Right kidney (tissue), 1 donor: ENCODE measurements around the gene KCNQ1.

Experiments
- DNase-seq: peaks from one replicate; pipeline ENCODE4 v3.0.0-alpha.2; 2016

Gene KCNQ1

GRCh38 chr11:2768471-2769408 is 323.9 kb downstream of the KCNQ1 start:
- no peak for DNase-seq

GRCh38 chr11:2769409-2770095 is 324.7 kb downstream of the KCNQ1 start:
- DNase-seq = no peak

GRCh38 chr11:2770096-2770751 is 325.4 kb downstream of the KCNQ1 start:
- DNase-seq = no peak

DNA sequence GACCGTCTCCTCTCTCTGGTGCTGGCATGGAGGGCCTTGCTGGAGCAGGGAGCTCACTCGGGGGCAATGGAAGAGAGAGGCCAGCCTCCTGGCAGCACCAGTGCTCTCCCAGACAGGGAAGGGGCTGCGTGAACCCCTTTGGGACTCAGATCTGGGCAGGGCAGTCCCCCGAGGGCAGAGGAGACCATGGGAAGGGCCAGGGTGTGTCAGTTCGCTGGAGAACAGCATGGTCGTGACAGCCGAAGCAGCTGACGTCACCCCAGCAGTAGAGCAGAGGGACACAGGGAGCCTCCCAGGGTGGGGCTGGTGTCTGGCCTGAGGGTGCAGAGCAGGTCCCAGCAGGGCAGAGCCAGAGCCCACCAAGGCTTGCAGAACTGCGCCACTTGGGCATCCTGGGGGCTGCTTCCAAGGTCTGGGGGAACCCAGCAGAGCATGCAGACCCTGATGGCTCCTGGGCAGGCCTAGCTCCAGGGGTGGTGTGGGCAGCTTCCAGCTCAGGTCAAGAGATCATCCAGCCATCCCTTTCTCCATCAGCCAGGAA is 326.0 kb downstream of the KCNQ1 start:
- no peak for DNase-seq

- no peak for DNase-seq
These were observed 327.1 kb downstream of the KCNQ1 start for GRCh38 chr11:2771758-2772466.

DNA sequence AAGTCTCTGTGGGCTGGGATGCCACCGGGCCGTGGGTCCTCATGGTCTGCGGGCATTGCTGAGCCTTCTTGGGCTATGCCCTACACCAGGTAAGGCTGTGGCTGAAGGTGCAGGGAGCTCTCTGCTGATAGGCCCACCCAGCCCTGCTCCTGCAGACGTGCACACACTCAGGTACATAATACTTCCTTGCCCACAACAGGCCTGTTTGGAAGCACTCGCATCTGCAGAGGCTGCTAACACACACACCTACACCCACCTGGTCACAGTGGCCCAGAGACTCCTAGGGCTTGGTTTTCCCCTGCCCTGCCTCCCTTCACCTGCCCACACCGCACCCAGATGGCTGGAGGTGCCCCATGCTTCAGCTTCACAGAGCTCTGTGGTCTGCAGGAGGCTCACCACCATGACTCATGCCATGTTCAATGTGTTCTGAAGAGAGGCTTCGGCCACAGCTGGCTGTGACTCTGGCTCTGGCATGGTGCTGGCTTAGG is 327.8 kb downstream of the KCNQ1 start:
- DNase-seq = no peak

- no peak for DNase-seq
These were observed 329.6 kb downstream of the KCNQ1 start for GRCh38 chr11:2774173-2775082.

DNA sequence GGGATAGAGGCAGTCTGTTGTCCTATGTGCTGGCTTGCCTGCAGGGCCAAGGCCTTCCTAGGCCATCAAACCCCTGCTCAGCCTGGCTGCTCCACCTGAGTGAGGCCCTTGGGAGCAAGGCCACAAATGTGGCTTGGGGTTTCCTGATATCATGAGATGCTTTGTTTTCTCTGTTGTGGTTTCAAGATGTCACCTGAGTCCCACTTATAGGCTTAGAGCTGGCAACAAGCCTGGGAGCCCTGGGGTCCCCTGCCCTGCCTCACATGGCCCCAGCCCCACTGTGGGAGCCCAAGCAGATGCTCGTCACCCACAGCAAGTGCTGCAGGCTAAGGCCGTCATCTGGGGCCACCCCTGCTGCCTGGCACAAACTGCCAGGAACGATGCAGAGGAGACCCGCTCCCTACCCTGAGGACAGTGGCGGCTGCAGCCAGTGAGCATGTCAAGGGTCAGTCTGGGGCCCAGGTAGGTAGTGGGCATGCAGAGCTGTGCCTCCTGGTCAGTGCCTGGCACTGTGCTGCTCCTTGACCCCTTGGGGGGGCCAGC is 330.3 kb downstream of the KCNQ1 start:
- no peak for DNase-seq

DNA sequence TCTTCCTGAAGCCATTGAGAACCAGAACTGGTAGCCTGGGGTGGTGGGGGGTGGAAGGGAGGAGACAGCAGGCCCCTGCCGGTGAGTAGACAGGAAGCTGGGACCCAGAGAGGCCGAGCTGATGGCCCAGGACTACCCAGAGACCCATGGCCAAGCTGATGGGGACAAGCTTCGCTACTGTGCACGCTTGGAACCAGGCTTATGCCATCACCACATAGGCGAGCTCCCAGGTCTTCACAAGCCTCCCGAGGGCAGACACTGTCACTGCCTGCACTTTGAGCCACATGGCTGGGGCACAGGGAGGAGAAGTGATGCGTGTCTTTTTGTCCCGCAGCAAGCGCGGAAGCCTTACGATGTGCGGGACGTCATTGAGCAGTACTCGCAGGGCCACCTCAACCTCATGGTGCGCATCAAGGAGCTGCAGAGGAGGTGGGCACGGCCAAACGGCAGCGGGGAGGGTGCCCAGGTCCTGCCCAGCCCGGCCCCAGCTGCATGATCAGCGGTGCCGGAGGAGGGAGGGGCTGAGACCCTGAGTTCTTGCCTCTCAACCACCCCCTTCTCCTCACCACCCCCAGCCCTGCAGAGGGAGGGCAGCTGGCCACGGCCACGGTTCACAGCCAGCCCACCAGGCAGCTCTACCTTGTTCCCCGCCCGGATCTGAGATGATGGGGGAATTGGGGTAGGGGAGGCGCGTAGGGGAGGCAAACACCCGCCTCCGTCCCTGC is 331.0 kb downstream of the KCNQ1 start:
- no peak for DNase-seq

DNA sequence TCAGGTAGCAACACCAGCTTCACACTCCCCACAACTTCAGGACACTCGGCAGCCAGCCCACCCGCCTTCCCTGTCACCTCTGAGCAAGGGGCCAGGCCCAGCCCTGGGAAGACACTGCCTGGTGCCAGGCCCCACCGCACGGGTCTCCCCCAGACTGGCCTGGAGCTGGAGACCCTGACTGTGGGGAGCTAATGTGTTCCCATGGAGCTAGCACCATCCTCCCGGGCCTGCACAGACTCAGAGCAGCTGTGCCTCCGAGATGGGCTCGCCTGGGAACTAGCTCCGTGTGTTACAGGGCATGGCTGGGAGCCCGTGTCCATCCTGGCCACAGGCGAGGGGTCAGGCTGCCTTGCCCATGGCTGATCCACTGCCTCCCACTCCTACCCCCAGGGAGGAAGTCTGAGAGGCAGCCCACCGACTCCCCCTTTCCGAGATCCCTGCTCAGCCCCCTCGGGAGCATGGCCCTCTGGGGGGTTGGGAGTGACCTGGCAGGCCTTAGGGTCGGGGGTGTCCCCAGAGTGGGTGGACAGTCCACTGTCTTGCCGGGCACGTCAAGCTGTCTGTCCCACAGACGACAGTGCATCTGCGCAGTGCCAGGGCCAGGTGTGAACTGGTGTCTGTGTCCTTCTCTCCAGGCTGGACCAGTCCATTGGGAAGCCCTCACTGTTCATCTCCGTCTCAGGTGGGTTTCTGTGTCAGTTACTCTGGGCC is 331.7 kb downstream of the KCNQ1 start:
- DNase-seq = no peak

DNA sequence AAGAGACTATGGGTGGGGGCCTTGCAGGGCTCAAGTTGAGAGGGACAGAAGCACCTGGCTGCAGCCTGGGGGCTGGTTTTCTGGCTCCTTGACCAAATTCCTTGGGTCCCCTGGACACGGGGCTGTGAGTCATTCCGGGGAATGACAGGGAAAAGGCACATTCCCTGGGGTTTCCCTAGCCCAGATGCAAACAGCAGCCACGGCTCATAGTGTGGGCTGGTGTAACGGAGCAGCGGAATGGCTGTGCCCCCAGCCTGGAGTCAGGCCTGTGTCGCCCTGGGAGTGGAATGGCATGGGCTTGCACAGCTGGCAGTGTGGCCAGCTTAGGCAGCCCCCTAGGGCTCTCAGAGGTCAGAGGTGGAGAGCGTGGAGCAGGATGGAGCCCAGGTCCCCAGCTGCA is 332.6 kb downstream of the KCNQ1 start:
- DNase-seq = no peak

DNA sequence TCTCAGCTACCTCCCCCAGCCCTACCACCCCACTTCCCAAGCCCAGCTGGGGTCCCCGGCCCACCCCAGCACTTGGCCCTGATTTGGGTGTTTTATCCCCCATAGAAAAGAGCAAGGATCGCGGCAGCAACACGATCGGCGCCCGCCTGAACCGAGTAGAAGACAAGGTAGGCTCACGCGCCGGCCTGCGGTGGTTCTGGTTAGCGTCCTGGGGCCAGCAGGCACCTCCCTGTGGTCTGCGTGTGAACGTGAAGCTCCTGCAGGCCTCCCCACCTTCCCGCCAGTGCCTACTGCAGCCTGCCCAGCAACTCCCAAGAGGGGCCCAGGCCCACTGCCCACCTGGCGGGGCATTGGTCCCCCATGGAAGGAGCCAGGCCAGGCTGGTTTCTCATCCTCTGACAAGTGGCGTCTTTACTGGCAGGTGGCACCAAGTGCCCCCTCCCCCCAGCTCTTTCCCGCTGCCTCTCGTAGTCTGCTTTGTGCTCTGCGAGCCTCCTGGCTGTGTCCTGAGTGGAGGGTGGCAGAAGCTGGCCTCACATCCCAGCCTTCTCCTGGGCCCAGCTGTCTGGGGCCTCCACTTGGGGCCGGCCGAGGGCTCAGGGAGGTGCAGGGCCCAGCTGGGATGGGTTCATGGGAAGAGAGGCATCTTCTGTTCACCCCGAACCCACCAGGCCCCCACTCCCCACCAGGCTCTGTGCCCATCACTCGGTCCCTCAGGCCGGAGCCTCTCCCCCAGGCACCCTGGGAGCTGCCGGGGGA is 333.2 kb downstream of the KCNQ1 start:
- no peak for DNase-seq

DNA sequence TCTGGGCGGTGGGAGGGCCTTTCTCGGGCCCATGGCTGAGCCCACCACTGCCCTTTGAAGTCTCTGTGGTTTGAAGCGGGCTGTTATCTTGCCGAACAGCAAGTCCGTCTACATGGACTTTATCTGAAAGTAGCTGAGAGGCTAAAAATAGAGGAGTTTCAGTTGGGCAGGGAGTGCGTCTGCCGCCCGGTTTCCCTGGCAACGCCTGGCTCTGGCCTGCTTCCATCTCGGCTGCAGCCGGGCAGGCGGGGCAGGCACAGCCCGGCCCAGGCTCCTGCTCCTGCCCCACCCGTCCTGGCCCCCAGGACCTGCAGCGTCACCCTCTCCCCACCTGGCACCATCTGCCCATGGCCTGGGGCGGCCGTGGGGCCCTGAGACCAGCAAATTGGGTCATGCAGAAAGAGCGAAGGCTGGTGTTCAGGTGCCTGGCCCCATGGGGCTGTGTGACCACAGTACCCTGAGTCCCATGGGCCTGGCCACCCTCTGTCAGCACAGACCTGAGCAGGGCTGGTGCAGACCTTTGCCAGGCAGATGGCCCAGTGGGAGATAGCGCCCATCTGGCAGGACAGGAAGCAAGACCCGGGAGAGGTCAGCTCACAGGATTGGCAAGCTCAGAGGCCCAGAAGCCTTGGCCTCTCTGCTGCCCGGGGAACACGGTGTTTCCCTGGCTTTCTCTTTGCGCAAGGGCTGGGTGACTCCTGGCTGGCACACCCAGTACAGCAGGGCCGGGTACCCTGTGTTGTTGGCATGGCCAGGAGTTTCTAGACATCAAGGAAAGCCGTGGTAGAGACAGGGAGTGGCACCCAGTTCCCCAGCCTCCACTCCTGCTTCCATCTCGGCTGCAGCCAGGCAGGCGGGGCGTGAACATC is 334.1 kb downstream of the KCNQ1 start:
- peak; percentile 63 for DNase-seq

GRCh38 chr11:2779499-2779980 is 334.7 kb downstream of the KCNQ1 start:
- DNase-seq = no peak

DNA sequence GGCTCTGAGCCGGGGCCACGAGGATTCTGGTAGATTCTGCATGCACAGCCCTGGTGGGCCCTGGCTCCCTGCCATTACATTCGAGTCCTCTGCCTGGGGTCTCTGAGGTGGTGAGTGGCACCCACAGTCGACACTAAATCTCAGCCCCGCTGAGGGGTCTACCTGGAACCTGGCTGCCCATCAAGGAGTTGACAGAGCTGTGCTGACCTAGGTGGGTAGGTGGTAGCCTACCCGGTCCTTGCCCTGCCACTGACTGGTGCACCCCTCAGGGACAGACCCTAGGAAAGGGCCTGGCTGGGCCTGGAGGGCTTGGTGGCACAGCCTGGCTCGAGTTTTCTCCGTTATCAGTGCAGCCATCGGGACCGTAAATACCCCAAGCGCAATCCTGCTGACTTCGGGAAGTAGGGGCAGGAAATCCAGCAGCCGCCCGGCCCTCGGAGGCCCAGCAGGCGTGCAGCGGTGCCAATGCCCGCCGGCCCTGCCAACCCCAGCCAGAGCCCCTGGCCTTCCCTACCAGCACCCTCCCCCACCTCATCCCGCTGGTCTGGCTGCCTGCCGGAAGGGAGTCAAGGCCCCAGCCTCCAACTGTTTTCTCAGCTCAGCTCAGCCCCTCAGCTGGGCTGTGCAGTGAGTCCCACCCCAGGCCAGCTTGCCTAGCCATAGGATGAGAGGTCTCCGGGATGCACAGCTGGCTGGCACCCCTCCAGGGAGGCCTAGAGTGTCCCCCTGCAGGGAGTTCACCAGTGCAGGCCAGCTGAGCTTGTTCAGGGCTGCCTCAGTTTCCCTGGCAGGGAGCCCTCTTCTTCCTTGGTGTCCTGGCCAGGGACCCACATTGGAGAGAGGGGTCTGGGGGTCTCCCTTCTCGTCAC is 335.4 kb downstream of the KCNQ1 start:
- no peak for DNase-seq

GRCh38 chr11:2780850-2781407 is 336.1 kb downstream of the KCNQ1 start:
- no peak for DNase-seq
